Measurements from ENCODE around the gene SLC16A11.

GRCh38 chr17:7072406-7072805, 28.5 kb upstream of the SLC16A11 start:
- TF ChIP-seq CTCF (conservative IDR thresholded peaks at IDR 0.05; ENCODE audit: low read length) (no peak), EZH2phosphoT487 (IDR thresholded peaks at IDR 0.05; ENCODE audit: borderline replicate concordance) (no peak)

Measured in Loucy (cell line).